Neutrophil (primary cell): ENCODE measurements around the gene TPX2.

Experiments used
- H3K27ac ChIP-seq: fragments of 200-600 bp; sonication (generic); 2 replicates; pipeline ENCODE4 v1.5.1; 2016; ENCODE audit warnings: mild to moderate bottlenecking, moderate library complexity
- H3K27me3 ChIP-seq: fragments of 200-600 bp; sonication (generic); 2 replicates; pipeline ENCODE4 v1.6.0; 2016; ENCODE audit warnings: mild to moderate bottlenecking
- H3K36me3 ChIP-seq: fragments of 200-600 bp; sonication (generic); 2 replicates; pipeline ENCODE4 v1.5.1; 2017
- H3K4me1 ChIP-seq, 2 experiments: fragments of 200-600 bp in 1 of 2; sonication (generic) in 1 of 2; 1 replicate in 1 of 2; 2 replicates in 1 of 2; pipeline versions ENCODE4 v1.5.1 to v1.6.1; 2013 to 2016; ENCODE audit warnings: low read depth in 1 of 2, low read length in 1 of 2, mild to moderate bottlenecking in 1 of 2, moderate library complexity in 1 of 2; ENCODE audit not compliant: control insufficient read depth in 1 of 2, insufficient read depth in 1 of 2
- H3K4me3 ChIP-seq, 2 experiments: fragments of 200-600 bp in 1 of 2; sonication (generic) in 1 of 2; 1 replicate in 1 of 2; 2 replicates in 1 of 2; pipeline ENCODE4 v1.5.1; 2013 to 2016; ENCODE audit warnings: low read depth in 1 of 2, low read length in 1 of 2, mild to moderate bottlenecking in 1 of 2, moderate library complexity in 1 of 2
- H3K9me3 ChIP-seq: fragments of 200-600 bp; sonication (generic); 2 replicates; pipeline ENCODE4 v1.5.1; 2016
- TF ChIP-seq, protein P1 (sequence below): fragments of 200-600 bp; sonication (generic); IDR thresholded peaks from 2 replicates; pipeline ENCODE4 v1.5.1; 2016; ENCODE audit warnings: antibody characterized with exemption

Gene TPX2

DNA sequence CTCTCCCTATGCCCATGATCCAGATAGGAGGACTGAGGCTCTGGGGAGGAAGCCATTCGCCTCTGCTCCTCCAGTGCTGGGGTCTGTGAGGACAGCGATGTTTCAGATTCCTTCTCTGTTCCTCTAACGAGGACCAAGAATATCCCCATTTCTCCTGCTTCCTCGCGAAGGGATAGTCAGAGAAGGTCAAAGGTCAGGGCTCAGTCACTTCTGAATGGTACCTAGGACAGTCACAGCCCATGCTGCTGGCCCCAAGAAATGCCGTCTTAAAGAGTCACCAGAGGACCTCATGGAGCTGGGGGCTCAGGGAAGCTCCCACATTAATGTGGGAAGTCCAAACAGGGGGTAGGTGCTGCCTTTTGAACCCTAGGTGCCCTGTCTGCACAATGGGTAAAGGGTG is 104.2 kb downstream of the TPX2 start:
- H3K4me3 ChIP-seq: no peak overlapping the region

DNA sequence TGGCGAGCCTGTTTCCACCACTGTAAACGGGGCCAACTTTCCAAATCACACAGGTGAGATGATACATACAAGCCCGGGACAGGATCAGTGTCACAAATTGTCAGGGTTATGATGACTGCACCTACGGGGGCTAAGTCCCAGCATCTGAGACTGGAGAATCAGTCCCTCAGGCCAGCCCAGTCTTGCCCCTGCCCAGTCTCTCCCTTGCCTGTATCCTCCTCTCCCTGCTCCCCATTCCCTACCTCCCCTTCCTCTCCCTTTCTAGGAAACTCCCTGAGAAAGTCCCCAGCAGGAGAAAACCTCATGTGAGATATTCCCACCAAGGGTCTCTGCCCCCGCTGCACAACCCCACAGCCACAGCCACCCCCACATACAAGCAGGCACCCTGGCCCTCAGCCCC is 104.8 kb downstream of the TPX2 start:
- Histone ChIP-seq H3K36me3 (no peaks in the 10 kb centered on the region), H3K27me3 (peaks cover 13% of the 10 kb centered on the region), H3K27ac (no peak overlapping the region), H3K4me3 (no peak overlapping the region), H3K9me3 (no peaks in the 10 kb centered on the region), H3K4me1 (peaks cover 3 to 6% of the 10 kb centered on the region in 2 experiments)
- TF ChIP-seq, protein P1, sequence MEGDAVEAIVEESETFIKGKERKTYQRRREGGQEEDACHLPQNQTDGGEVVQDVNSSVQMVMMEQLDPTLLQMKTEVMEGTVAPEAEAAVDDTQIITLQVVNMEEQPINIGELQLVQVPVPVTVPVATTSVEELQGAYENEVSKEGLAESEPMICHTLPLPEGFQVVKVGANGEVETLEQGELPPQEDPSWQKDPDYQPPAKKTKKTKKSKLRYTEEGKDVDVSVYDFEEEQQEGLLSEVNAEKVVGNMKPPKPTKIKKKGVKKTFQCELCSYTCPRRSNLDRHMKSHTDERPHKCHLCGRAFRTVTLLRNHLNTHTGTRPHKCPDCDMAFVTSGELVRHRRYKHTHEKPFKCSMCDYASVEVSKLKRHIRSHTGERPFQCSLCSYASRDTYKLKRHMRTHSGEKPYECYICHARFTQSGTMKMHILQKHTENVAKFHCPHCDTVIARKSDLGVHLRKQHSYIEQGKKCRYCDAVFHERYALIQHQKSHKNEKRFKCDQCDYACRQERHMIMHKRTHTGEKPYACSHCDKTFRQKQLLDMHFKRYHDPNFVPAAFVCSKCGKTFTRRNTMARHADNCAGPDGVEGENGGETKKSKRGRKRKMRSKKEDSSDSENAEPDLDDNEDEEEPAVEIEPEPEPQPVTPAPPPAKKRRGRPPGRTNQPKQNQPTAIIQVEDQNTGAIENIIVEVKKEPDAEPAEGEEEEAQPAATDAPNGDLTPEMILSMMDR: no peak

More for the DNA sequence above, 104.2 kb downstream of the TPX2 start:
- H3K27ac ChIP-seq: no peak overlapping the region
- TF ChIP-seq, protein P1: no peak
- H3K27me3 ChIP-seq: peaks cover 8% of the 10 kb centered on the region
- no peaks in the 10 kb centered on the region for H3K36me3 ChIP-seq
- no peaks in the 10 kb centered on the region for H3K9me3 ChIP-seq
- peaks cover 9 to 12% of the 10 kb centered on the region in 2 experiments for H3K4me1 ChIP-seq

DNA sequence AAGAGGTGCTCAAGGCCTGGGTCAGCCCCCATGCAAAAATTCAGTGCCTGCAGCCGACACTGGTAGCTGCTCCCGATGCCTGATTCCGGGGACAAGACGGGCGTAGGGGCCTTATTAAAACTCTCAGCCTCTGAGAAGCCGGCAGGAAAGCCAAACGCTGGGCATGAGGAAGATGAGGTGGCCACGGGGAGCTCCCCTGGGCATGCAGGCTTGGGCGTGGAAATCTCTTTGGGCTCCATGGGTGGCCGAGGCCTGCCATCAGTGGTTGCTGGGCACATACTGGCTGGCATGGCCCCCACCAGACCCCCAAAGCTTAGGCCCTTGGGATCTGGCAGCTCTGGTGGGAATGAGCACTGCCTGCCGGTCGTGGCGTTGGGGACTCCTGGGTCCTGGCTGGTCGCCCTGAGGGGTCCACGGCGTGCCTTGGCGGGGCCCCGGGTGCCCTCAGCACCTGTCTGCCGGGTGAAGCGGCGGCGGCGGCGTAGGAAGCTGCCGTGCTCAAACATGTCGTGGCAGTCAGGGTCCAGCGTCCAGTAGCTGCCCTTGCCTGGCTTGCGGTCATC is 105.7 kb downstream of the TPX2 start:
- TF ChIP-seq, protein P1: no peak
- Histone ChIP-seq H3K36me3 (no peaks in the 10 kb centered on the region), H3K9me3 (no peaks in the 10 kb centered on the region), H3K4me3 (no peak overlapping the region), H3K4me1 (no peaks in the 10 kb centered on the region), H3K27me3 (peaks cover 23% of the 10 kb centered on the region), H3K27ac (no peak overlapping the region)

DNA sequence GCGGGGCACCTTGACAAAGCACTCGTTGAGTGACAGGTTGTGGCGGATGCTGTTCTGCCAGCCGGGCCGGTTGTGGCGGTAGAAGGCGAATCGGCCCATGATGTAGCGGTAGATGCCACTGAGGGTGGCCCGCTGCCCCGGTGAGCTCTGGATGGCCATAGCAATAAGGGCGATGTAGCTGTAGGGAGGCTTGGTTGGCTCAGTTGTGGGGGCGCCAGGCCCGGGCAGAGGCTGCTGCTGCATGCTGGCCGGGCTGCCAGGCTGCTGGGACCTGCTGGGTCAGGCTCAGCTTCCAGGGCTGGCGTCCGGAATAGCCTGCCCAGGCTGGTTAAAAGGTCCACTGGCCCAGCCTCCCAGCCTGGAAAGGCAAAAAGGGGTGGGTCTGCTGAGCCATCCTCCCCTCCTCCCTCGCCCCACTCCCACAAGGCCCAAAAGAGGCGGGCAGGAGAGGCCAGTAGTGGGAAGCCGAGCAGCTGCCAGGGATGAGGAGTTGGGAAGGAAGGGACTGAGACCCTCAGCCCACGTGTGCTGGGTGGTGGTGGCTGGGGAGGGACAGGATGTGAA is 106.3 kb downstream of the TPX2 start, which contains the start of gene FOXS1:
TSS of gene FOXS1 (minus strand) at position 305 of the 564 bp plus-strand sequence. CDS start at position 243, 62 bp downstream.
- Histone ChIP-seq H3K27ac (no peak within 1 kb of the TSS), H3K4me3 (no peak within 1 kb of the TSS), H3K27me3 (peaks cover 28% of the 10 kb centered on the region), H3K4me1 (no peaks in the 10 kb centered on the region), H3K9me3 (no peaks in the 10 kb centered on the region), H3K36me3 (no peaks in the 10 kb centered on the region)
- TF ChIP-seq, protein P1: no peak

DNA sequence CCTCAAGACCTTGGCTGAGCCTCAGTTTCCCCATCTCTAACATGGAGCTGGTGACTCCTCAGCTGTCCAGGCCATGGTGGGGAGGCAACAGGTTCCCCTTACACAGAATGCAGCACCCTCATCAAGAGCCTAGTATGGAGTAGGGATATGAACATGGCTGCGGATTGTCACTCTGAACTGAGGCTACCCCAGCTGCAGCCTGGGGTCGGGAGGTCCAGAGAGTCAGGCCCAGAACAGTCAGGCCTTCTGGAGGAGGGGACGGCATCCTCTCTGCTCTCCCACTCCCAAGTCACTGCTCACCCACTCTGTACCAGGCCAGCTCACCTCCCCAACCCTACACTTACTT is 107.7 kb downstream of the TPX2 start:
- Histone ChIP-seq H3K27ac (no peak overlapping the region), H3K4me3 (no peak overlapping the region), H3K27me3 (peaks cover 42% of the 10 kb centered on the region), H3K9me3 (no peaks in the 10 kb centered on the region), H3K36me3 (no peaks in the 10 kb centered on the region), H3K4me1 (no peaks in the 10 kb centered on the region)
- TF ChIP-seq, protein P1: peak; percentile 49
